Coronary artery (tissue), 2 donors: ENCODE results near the gene GNS.

ENCODE experiments used
- DNase-seq: peaks from one replicate; pipeline ENCODE4 v3.0.0-alpha.2; 2017; ENCODE audit warnings: low spot score
- H3K27ac ChIP-seq, 2 donors: fragments of 200-600 bp; sonication (generic); one replicate each; pipeline ENCODE4 v1.5.1; 2016 to 2019
- H3K4me3 ChIP-seq: fragments of 200-600 bp; sonication (generic); 2 replicates; pipeline ENCODE4 v1.5.1; 2016; ENCODE audit warnings: mild to moderate bottlenecking, moderate library complexity
- CTCF ChIP-seq: fragments of 200-600 bp; sonication (generic); IDR thresholded peaks from one replicate; pipeline ENCODE4 v1.5.1; 2019; ENCODE audit warnings: antibody characterized with exemption

Gene GNS

GRCh38 chr12:64724201-64724745, 34.9 kb downstream of the GNS start:
- TF ChIP-seq CTCF: no peak
- DNase-seq: no peak
- Histone ChIP-seq H3K27ac (no peak overlapping the region), H3K4me3 (no peak overlapping the region)

GRCh38 chr12:64723630-64724029, 35.6 kb downstream of the GNS start:
- DNase-seq: no peak
- no peak overlapping the region for H3K4me3 ChIP-seq
- no peak overlapping the region for H3K27ac ChIP-seq
- no peak for TF ChIP-seq CTCF

- no peak for TF ChIP-seq CTCF
- DNase-seq: no peak
- H3K27ac ChIP-seq: no peak overlapping the region
- H3K4me3 ChIP-seq: no peak overlapping the region
Observed at GRCh38 chr12:64722835-64723234, 36.4 kb downstream of the GNS start.

- no peak for DNase-seq
- H3K27ac ChIP-seq: no peak overlapping the region
- H3K4me3 ChIP-seq: no peak overlapping the region
- no peak for TF ChIP-seq CTCF
Observed at GRCh38 chr12:64720884-64721283, 38.3 kb downstream of the GNS start.

- no peak for TF ChIP-seq CTCF
- H3K4me3 ChIP-seq: no peak overlapping the region
- no peak overlapping the region for H3K27ac ChIP-seq
- DNase-seq: no peak
Observed at GRCh38 chr12:64718649-64719048, 40.6 kb downstream of the GNS start.

GRCh38 chr12:64716839-64717455, 42.3 kb downstream of the GNS start:
- no peak for DNase-seq
- no peak for TF ChIP-seq CTCF
- Histone ChIP-seq H3K4me3 (no peak overlapping the region), H3K27ac (no peak overlapping the region)

- no peak for DNase-seq
- TF ChIP-seq CTCF: no peak
- no peak overlapping the region for H3K4me3 ChIP-seq
- no peak overlapping the region for H3K27ac ChIP-seq
Observed at GRCh38 chr12:64716371-64716770, 42.8 kb downstream of the GNS start.
